HepG2 (cell line): Measurements from ENCODE around the gene ZNF48. TPM values are rescaled to one million over a fixed set of nuclear protein-coding genes. Genes with fewer than 3 reads are reported as not detected.

Source experiments
- ATF1 ChIP-seq: IDR thresholded peaks from 2 replicates; pipeline ENCODE4 v1.6.1; 2016; ENCODE audit warnings: mild to moderate bottlenecking, control low read depth
- GATA4 ChIP-seq: sonication (generic); IDR thresholded peaks from 2 replicates; pipeline ENCODE4 v1.6.1; 2016; ENCODE audit warnings: antibody characterized with exemption, low read depth, borderline replicate concordance
- HNF4A ChIP-seq: sonication (generic); formaldehyde crosslinking; IDR thresholded peaks from 2 replicates; pipeline ENCODE4 v1.4.0; 2020; ENCODE audit warnings: missing genetic modification reagents
- JUN ChIP-seq: sonication (generic); formaldehyde crosslinking; IDR thresholded peaks from 2 replicates; pipeline ENCODE4 v1.4.0; 2020; ENCODE audit warnings: mild to moderate bottlenecking, missing genetic modification reagents
- MATR3 ChIP-seq: sonication (generic); formaldehyde crosslinking; IDR thresholded peaks from 2 replicates; pipeline ENCODE4 v1.4.0; 2020; ENCODE audit warnings: missing genetic modification reagents
- MIER2 ChIP-seq: IDR thresholded peaks from 2 replicates; pipeline ENCODE4 v1.6.1; 2016; ENCODE audit warnings: missing biosample characterization, missing genetic modification reagents
- RARG ChIP-seq: sonication (generic); formaldehyde crosslinking; IDR thresholded peaks from 2 replicates; pipeline ENCODE4 v1.4.0; 2020; ENCODE audit warnings: low read depth, mild to moderate bottlenecking, missing genetic modification reagents
- RBM22 ChIP-seq: fragments of 200-400 bp; formaldehyde crosslinking; optimal IDR thresholded peaks from 2 replicates; pipeline ENCODE3; 2017; ENCODE audit warnings: mild to moderate bottlenecking, low read length, moderate library complexity
- SP2 ChIP-seq: sonication (generic); formaldehyde crosslinking; IDR thresholded peaks from 2 replicates; pipeline ENCODE4 v1.5.1; 2020; ENCODE audit warnings: mild to moderate bottlenecking, missing genetic modification reagents
- TAF15 ChIP-seq: fragments of 200-400 bp; formaldehyde crosslinking; IDR thresholded peaks from one replicate; pipeline ENCODE4 v1.6.1; 2018; ENCODE audit warnings: mild to moderate bottlenecking, low read depth, low read length; ENCODE audit not compliant: poor library complexity, severe bottlenecking
- TBL1XR1 ChIP-seq: fragments of 150-350 bp; IDR thresholded peaks from 2 replicates; pipeline ENCODE4 v1.6.1; 2014; ENCODE audit warnings: borderline replicate concordance, low read length; ENCODE audit not compliant: partially characterized antibody
- TBX2 ChIP-seq: sonication (generic); formaldehyde crosslinking; IDR thresholded peaks from 2 replicates; pipeline ENCODE4 v1.5.0; 2020; ENCODE audit warnings: missing genetic modification reagents, mild to moderate bottlenecking, borderline replicate concordance
- TOE1 ChIP-seq: sonication (generic); formaldehyde crosslinking; IDR thresholded peaks from 2 replicates; pipeline ENCODE4 v1.4.0; 2020; ENCODE audit warnings: mild to moderate bottlenecking, missing genetic modification reagents
- U2AF2 ChIP-seq: fragments of 200-400 bp; formaldehyde crosslinking; IDR thresholded peaks from 2 replicates; pipeline ENCODE4 v1.6.1; 2017; ENCODE audit warnings: low read depth, mild to moderate bottlenecking, low read length
- ZNF234 ChIP-seq: sonication (generic); formaldehyde crosslinking; conservative IDR thresholded peaks from 2 replicates; pipeline ENCODE4 v1.5.1; 2020; ENCODE audit warnings: mild to moderate bottlenecking, missing genetic modification reagents
- ZNF235 ChIP-seq: sonication (generic); formaldehyde crosslinking; IDR thresholded peaks from 2 replicates; pipeline ENCODE4 v1.8.1; 2023; ENCODE audit warnings: mild to moderate bottlenecking, missing genetic modification reagents, borderline replicate concordance
- ZNF24 ChIP-seq: fragments of 450-650 bp; IDR thresholded peaks from 2 replicates; pipeline ENCODE4 v1.6.1; 2017; ENCODE audit warnings: antibody characterized with exemption, mild to moderate bottlenecking
- ZNF256 ChIP-seq: sonication (generic); formaldehyde crosslinking; conservative IDR thresholded peaks from 2 replicates; pipeline ENCODE4 v1.4.0; 2020; ENCODE audit warnings: missing genetic modification reagents
- ZNF296 ChIP-seq: sonication (generic); formaldehyde crosslinking; conservative IDR thresholded peaks from 2 replicates; pipeline ENCODE4 v1.5.0; 2020; ENCODE audit warnings: mild to moderate bottlenecking, missing genetic modification reagents
- ZNF3 ChIP-seq: IDR thresholded peaks from 2 replicates; pipeline ENCODE4 v1.7.0; 2017; ENCODE audit warnings: inconsistent platforms
- ZNF484 ChIP-seq: sonication (generic); formaldehyde crosslinking; IDR thresholded peaks from 2 replicates; pipeline ENCODE4 v1.5.1; 2020; ENCODE audit warnings: mild to moderate bottlenecking, low read depth, missing genetic modification reagents, borderline replicate concordance
- ZNF562 ChIP-seq: sonication (generic); formaldehyde crosslinking; IDR thresholded peaks from 2 replicates; pipeline ENCODE4 v1.8.0; 2022; ENCODE audit warnings: missing genetic modification reagents, borderline replicate concordance
- ZNF75D ChIP-seq: sonication (generic); formaldehyde crosslinking; IDR thresholded peaks from 2 replicates; pipeline ENCODE4 v1.8.1; 2023; ENCODE audit warnings: missing genetic modification reagents, mild to moderate bottlenecking, borderline replicate concordance
- ZNF850 ChIP-seq: sonication (generic); formaldehyde crosslinking; conservative IDR thresholded peaks from 2 replicates; pipeline ENCODE4 v1.9.0; 2021; ENCODE audit warnings: mild to moderate bottlenecking, missing genetic modification reagents
- polyA plus RNA-seq, 8 experiments: library from polyadenylated mRNA; depleted of rRNA in 3 of 8; stranded (reverse) in 7 of 8; unstranded in 1 of 8; fragments of >200 nt; fragmentation: Illumina TruSeq in 4 of 8; extraction: Trizol in 4 of 8; gene quantifications; 2 replicates each; pipeline versions ENCODE4 v1.2.1 to v1.2.3, GENCODE V29; 2011 to 2016; ENCODE audit warnings: low read depth in 4 of 8, missing spikeins in 1 of 8, mixed read lengths in 1 of 8; ENCODE audit not compliant: insufficient read depth in 1 of 8
- total RNA-seq, 5 experiments: library from RNA; depleted of rRNA; stranded (reverse); fragments of >200 nt; fragmentation: Illumina TruSeq; extraction: Trizol; gene quantifications; 2 replicates each; pipeline ENCODE4 v1.2.3, GENCODE V29; 2016; ENCODE audit warnings: low read depth in 1 of 5
- TF ChIP-seq, protein P1 (sequence below): sonication (generic); formaldehyde crosslinking; IDR thresholded peaks from 2 replicates; pipeline ENCODE4 v1.9.0; 2022; ENCODE audit warnings: low read depth, missing genetic modification reagents
- TF ChIP-seq, protein P2 (sequence below): sonication (generic); formaldehyde crosslinking; IDR thresholded peaks from 2 replicates; pipeline ENCODE4 v1.4.0; 2020; ENCODE audit warnings: mild to moderate bottlenecking, missing genetic modification reagents
- TF ChIP-seq, protein P3 (sequence below): sonication (generic); formaldehyde crosslinking; conservative IDR thresholded peaks from 2 replicates; pipeline ENCODE4 v1.4.0; 2020; ENCODE audit warnings: missing genetic modification reagents

The ZNF48 gene
- total and polyA plus RNA-seq, 2 of the 13 experiments (the other 11 are each of a cell fraction or from before 2014, with no cell fraction given): 9.9 to 12.3 TPM

DNA sequence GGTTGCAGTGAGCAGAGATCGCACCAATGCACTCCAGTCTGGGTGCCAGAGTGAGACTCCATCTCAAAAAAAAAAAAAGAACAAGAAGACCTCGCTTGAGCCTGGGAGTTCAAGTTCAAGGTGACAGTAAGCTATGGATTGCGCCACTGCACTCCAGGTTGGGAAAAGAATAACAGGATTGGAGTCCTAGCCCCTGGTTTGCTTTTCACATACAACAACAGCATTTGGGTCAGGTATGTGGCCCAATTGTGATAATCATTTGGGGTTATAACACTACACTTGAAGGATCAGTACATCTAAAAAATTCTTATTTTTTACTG lies 53.9 kb downstream of the ZNF48 start (continued):
- TF ChIP-seq, protein P1, sequence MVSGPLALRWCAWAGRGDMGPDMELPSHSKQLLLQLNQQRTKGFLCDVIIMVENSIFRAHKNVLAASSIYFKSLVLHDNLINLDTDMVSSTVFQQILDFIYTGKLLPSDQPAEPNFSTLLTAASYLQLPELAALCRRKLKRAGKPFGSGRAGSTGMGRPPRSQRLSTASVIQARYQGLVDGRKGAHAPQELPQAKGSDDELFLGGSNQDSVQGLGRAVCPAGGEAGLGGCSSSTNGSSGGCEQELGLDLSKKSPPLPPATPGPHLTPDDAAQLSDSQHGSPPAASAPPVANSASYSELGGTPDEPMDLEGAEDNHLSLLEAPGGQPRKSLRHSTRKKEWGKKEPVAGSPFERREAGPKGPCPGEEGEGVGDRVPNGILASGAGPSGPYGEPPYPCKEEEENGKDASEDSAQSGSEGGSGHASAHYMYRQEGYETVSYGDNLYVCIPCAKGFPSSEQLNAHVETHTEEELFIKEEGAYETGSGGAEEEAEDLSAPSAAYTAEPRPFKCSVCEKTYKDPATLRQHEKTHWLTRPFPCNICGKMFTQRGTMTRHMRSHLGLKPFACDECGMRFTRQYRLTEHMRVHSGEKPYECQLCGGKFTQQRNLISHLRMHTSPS (CRISPR knock-in tag): no peak
- TF ChIP-seq RBM22 (no peak), ZNF75D (CRISPR knock-in tag) (no peak), MIER2 (CRISPR knock-in tag) (no peak), ZNF296 (CRISPR knock-in tag) (no peak), JUN (CRISPR knock-in tag) (no peak), ZNF24 (no peak), ZNF484 (CRISPR knock-in tag) (no peak), ATF1 (CRISPR knock-in tag) (no peak), ZNF235 (CRISPR knock-in tag) (no peak), ZNF562 (CRISPR knock-in tag) (no peak), RARG (CRISPR knock-in tag) (no peak), TAF15 (no peak), ZNF256 (no peak), TBX2 (CRISPR knock-in tag) (peak; percentile 67), U2AF2 (no peak), ZNF850 (no peak), ZNF3 (CRISPR knock-in tag) (0 out of 2 replicates have a peak, but pooled peaks have one; percentile 38), ZNF234 (no peak), TBL1XR1 (peak; percentile 91), HNF4A (peak; percentile 59), SP2 (CRISPR knock-in tag) (no peak), GATA4 (no peak), MATR3 (CRISPR knock-in tag) (no peak), TOE1 (CRISPR knock-in tag) (no peak)
- TF ChIP-seq, protein P2, sequence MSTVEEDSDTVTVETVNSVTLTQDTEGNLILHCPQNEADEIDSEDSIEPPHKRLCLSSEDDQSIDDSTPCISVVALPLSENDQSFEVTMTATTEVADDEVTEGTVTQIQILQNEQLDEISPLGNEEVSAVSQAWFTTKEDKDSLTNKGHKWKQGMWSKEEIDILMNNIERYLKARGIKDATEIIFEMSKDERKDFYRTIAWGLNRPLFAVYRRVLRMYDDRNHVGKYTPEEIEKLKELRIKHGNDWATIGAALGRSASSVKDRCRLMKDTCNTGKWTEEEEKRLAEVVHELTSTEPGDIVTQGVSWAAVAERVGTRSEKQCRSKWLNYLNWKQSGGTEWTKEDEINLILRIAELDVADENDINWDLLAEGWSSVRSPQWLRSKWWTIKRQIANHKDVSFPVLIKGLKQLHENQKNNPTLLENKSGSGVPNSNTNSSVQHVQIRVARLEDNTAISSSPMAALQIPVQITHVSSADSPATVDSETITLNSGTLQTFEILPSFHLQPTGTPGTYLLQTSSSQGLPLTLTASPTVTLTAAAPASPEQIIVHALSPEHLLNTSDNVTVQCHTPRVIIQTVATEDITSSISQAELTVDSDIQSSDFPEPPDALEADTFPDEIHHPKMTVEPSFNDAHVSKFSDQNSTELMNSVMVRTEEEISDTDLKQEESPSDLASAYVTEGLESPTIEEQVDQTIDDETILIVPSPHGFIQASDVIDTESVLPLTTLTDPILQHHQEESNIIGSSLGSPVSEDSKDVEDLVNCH (CRISPR knock-in tag): no peak
- TF ChIP-seq, protein P3, sequence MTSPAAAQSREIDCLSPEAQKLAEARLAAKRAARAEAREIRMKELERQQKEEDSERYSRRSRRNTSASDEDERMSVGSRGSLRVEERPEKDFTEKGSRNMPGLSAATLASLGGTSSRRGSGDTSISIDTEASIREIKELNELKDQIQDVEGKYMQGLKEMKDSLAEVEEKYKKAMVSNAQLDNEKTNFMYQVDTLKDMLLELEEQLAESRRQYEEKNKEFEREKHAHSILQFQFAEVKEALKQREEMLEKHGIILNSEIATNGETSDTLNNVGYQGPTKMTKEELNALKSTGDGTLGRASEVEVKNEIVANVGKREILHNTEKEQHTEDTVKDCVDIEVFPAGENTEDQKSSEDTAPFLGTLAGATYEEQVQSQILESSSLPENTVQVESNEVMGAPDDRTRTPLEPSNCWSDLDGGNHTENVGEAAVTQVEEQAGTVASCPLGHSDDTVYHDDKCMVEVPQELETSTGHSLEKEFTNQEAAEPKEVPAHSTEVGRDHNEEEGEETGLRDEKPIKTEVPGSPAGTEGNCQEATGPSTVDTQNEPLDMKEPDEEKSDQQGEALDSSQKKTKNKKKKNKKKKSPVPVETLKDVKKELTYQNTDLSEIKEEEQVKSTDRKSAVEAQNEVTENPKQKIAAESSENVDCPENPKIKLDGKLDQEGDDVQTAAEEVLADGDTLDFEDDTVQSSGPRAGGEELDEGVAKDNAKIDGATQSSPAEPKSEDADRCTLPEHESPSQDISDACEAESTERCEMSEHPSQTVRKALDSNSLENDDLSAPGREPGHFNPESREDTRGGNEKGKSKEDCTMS: no peak
